Vagina (tissue), 2 donors: ENCODE results near the gene FOXC2. TPM values are rescaled to one million over a fixed set of nuclear protein-coding genes. Genes with fewer than 3 reads are reported as not detected.

Experiments
- DNase-seq, 2 donors: peaks; one replicate each; pipeline ENCODE4 v3.0.0-alpha.2; 2017; ENCODE audit errors: extremely low spot score in 2 of 2
- H3K27ac ChIP-seq: fragments of 200-600 bp; sonication (generic); one replicate; pipeline ENCODE4 v1.5.1; 2019
- H3K27me3 ChIP-seq: fragments of 200-600 bp; sonication (generic); one replicate; pipeline ENCODE4 v1.5.1; 2019
- H3K36me3 ChIP-seq, 2 donors: fragments of 200-600 bp; sonication (generic); one replicate each; pipeline ENCODE4 v1.5.1; 2017 to 2019
- H3K4me1 ChIP-seq: fragments of 200-600 bp; sonication (generic); one replicate; pipeline ENCODE4 v1.5.1; 2019
- H3K4me3 ChIP-seq, 2 donors: fragments of 200-600 bp; sonication (generic); 1 replicate in 1 of 2; 2 replicates in 1 of 2; pipeline ENCODE4 v1.5.1; 2016 to 2019
- H3K9me3 ChIP-seq: fragments of 200-600 bp; sonication (generic); one replicate; pipeline ENCODE4 v1.5.1; 2019
- POLR2A ChIP-seq, 2 donors: fragments of 450-650 bp; IDR thresholded peaks; one replicate each; pipeline ENCODE4 v1.6.1; 2017; ENCODE audit warnings: antibody characterized with exemption in 2 of 2, mild to moderate bottlenecking in 2 of 2, moderate library complexity in 2 of 2
- POLR2AphosphoS5 ChIP-seq, 2 donors: sonication (generic); formaldehyde crosslinking; IDR thresholded peaks; one replicate each; pipeline ENCODE4 v1.9.0; 2017; ENCODE audit warnings: antibody characterized with exemption in 2 of 2, mild to moderate bottlenecking in 2 of 2, low read depth in 1 of 2; ENCODE audit not compliant: insufficient read depth in 1 of 2
- intact Hi-C: fragments of 100-400 bp; cut with DNase I; formaldehyde crosslinking; loops from one replicate; pipeline ENCODE4 v1.15.1; 2023
- total RNA-seq: library from RNA; depleted of rRNA; stranded (reverse); fragments of >200 nt; gene quantifications from one replicate; pipeline ENCODE4 v1.2.3, GENCODE V29; 2016
- TF ChIP-seq, protein P1 (sequence below), 3 experiments: fragments of 450-650 bp in 2 of 3; fragments of 200-600 bp in 1 of 3; sonication (generic) in 1 of 3; IDR thresholded peaks; one replicate each; pipeline ENCODE4 v1.5.1; 2017 to 2019; ENCODE audit warnings: antibody characterized with exemption in 3 of 3, mild to moderate bottlenecking in 2 of 3, moderate library complexity in 2 of 3

Gene FOXC2
- 2.7 TPM for total RNA-seq

DNA sequence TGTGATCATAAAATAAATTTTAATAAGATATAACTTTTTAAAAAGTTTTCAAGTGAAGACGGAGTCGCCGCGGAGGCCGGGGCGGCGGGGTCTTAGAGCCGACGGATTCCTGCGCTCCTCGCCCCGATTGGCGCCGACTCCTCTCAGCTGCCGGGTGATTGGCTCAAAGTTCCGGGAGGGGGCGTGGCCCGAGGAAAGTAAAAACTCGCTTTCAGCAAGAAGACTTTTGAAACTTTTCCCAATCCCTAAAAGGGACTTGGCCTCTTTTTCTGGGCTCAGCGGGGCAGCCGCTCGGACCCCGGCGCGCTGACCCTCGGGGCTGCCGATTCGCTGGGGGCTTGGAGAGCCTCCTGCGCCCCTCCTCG lies at the start of gene FOXC2:
Gene FOXC2 (plus strand): TSS at position 229 of the 365 bp plus-strand sequence. CDS start 507 bp downstream, outside the sequence.
- no peaks in the 10 kb centered on the region for H3K36me3 ChIP-seq
- no peaks in the 10 kb centered on the region for H3K9me3 ChIP-seq
- intact Hi-C loops = loop anchor here (5.0 kb wide), 2 partner anchors 116 to 486 kb away; no protein-coding TSS in a partner anchor
- no peak for DNase-seq
- H3K4me3 ChIP-seq = peak within 1 kb of the TSS; percentile 37 to 42
- peaks cover 3% of the 10 kb centered on the region for H3K27me3 ChIP-seq
- H3K27ac ChIP-seq = peak within 1 kb of the TSS; percentile 47
- TF ChIP-seq POLR2A (IDR thresholded peaks at IDR 0.05) = no peak
- no peak for TF ChIP-seq POLR2AphosphoS5 (IDR thresholded peaks at IDR 0.05; ENCODE audit: insufficient read depth in 1 of 2, low read depth in 1 of 2)
- TF ChIP-seq, protein P1, sequence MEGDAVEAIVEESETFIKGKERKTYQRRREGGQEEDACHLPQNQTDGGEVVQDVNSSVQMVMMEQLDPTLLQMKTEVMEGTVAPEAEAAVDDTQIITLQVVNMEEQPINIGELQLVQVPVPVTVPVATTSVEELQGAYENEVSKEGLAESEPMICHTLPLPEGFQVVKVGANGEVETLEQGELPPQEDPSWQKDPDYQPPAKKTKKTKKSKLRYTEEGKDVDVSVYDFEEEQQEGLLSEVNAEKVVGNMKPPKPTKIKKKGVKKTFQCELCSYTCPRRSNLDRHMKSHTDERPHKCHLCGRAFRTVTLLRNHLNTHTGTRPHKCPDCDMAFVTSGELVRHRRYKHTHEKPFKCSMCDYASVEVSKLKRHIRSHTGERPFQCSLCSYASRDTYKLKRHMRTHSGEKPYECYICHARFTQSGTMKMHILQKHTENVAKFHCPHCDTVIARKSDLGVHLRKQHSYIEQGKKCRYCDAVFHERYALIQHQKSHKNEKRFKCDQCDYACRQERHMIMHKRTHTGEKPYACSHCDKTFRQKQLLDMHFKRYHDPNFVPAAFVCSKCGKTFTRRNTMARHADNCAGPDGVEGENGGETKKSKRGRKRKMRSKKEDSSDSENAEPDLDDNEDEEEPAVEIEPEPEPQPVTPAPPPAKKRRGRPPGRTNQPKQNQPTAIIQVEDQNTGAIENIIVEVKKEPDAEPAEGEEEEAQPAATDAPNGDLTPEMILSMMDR (IDR thresholded peaks at IDR 0.05) = no peak
- peaks cover 17% of the 10 kb centered on the region for H3K4me1 ChIP-seq

DNA sequence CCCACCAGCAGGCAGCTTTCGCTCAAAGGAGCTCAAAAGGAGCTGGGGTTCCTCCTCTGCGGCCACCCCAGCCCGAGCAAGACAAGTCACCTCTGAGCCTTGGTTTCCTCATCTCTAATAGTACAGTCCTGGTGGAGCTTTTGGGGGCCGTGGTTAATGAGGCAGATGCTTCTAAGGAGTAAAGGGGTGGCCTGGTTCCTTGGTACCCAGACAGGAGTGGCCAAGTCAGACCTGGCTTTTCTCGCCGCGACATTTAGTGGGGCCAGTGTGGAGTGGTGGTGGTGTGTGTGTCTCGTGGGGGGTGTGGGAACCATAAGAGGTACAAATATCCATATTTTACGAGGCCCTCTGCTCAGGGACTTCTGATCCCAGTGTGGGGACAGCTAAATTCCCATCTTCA lies 49.6 kb upstream of the FOXC2 start:
- intact Hi-C loops = no loop called here
- Histone ChIP-seq H3K4me1 (peaks cover 44% of the 10 kb centered on the region), H3K27ac (peak overlapping the region; percentile 57), H3K27me3 (no peaks in the 10 kb centered on the region), H3K36me3 (peaks cover 0 to 7% of the 10 kb centered on the region in 2 donors), H3K9me3 (no peaks in the 10 kb centered on the region), H3K4me3 (no peak overlapping the region)
- DNase-seq = no peak
- TF ChIP-seq, protein P1 (IDR thresholded peaks at IDR 0.05) = no peak
- no peak for TF ChIP-seq POLR2A (IDR thresholded peaks at IDR 0.05)
- no peak for TF ChIP-seq POLR2AphosphoS5 (IDR thresholded peaks at IDR 0.05; ENCODE audit: insufficient read depth in 1 of 2, low read depth in 1 of 2)

DNA sequence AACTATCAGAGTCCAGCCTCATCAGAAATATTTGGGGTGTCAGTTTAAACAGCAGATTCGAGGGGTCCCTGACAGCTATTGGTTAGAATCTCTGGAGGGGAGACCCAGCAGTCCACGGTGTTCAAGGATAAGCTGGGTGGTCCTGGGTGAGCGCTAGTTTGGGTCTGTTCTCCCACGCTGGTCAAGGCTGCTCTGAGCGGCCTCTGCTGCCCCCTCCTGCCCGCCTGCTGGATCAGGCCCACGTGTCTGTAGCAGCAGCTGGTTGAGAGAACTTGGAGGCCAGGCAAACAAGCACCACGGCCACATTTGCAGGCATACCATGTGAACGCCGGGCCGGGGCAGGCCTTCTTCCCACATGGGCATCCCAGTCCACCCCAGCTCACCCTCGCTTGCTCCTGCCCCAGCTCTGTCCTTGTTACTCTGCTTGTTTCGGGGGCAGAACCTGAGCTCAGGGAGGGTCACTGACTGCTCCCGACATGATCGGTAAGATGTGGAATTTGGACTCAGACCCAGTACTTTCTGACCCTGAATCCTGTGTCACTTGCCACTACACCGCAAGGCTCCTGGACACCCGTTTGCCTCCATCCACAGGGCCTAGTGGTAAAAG lies 48.9 kb upstream of the FOXC2 start:
- no peak for DNase-seq
- Histone ChIP-seq H3K4me1 (peaks cover 40% of the 10 kb centered on the region), H3K4me3 (no peak overlapping the region), H3K9me3 (no peaks in the 10 kb centered on the region), H3K27me3 (no peaks in the 10 kb centered on the region), H3K27ac (peak overlapping the region; percentile 57), H3K36me3 (peaks cover 0 to 7% of the 10 kb centered on the region in 2 donors)
- TF ChIP-seq, protein P1 (IDR thresholded peaks at IDR 0.05) = peak in 2 of 3 experiments; percentile 83 to 87
- TF ChIP-seq POLR2AphosphoS5 (IDR thresholded peaks at IDR 0.05; ENCODE audit: insufficient read depth in 1 of 2, low read depth in 1 of 2) = peak in 1 of 2 donors; percentile 33
- no peak for TF ChIP-seq POLR2A (IDR thresholded peaks at IDR 0.05)
- intact Hi-C loops = loop anchor here (2.0 kb wide), 1 partner anchor 445 kb away; no protein-coding TSS in a partner anchor

DNA sequence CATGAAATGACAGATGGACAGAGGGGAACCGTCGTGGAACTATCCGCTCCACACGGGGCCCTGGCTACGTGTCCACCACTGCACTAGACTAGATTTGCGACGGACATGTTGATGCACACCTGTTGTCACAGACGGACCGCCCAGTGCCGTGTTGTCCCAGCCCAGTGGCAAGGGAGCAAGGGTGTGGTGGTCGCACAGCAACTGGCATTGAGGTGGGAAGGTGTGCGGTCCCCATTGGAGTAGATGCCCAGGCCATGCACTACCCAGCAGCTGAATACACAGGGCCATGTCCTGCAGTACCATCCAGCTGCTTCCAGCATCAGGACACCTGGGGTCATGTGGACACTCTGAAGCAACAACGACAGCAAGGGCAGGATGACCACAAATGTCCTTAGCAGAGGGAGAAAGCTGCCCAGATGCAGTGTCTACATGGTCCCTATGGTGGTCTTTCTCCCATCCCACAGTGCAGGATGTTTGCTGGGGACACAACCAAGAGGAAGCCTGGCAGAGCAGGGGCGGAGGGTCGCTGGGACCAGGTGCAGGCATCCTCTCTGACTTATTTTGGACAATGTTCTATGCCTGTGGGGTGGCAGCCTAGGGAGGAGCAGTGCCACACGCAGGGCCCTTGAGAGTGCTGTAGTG lies 47.5 kb upstream of the FOXC2 start:
- H3K4me3 ChIP-seq = no peak overlapping the region
- intact Hi-C loops = loop anchor here (2.0 kb wide), 1 partner anchor 446 kb away; no protein-coding TSS in a partner anchor

DNA sequence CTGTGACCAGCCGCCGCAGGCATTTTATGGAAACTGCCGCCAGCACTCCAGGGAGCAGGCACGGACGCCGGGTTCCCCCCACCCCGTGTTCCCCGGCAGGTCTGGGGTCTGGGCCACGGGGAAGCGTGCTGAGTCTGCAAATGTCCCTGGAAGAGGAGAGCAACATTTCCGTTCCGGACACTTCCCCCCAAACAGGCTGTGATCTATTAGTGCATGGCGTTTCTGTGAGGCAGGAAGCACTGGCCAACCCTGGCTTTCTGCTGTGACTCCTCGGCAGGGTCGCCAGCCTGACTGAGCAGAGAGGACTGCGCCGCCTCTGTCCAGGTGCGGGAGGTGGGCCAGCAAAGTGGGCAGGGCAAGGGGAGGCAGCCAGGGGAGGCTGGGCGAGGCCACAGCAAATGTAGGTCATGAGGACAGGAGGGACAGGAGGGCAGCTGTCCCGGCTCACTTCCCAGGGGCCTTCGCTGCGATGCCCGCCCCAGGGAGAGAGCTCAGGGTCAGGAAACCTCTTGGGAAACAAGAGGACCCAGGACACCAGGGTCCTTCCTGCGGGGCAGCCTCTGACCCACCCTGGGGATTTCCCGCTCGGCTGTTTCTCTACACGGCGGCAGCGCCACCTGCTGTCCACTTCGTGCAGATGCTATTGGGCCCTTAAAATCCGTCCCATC lies 46.8 kb upstream of the FOXC2 start:
- H3K4me1 ChIP-seq = peaks cover 29% of the 10 kb centered on the region
- no peaks in the 10 kb centered on the region for H3K9me3 ChIP-seq
- H3K27me3 ChIP-seq = no peaks in the 10 kb centered on the region
- no peak for DNase-seq
- no peaks in the 10 kb centered on the region for H3K36me3 ChIP-seq
- no peak overlapping the region for H3K27ac ChIP-seq
- intact Hi-C loops = loop anchor here (2.0 to 10.0 kb wide), 3 partner anchors 245 to 695 kb away; no protein-coding TSS in a partner anchor
- no peak overlapping the region for H3K4me3 ChIP-seq
- TF ChIP-seq POLR2AphosphoS5 (IDR thresholded peaks at IDR 0.05; ENCODE audit: insufficient read depth in 1 of 2, low read depth in 1 of 2) (peak in 1 of 2 donors; percentile 49), POLR2A (IDR thresholded peaks at IDR 0.05) (no peak)
- TF ChIP-seq, protein P1 (IDR thresholded peaks at IDR 0.05) = peak; percentile 81 to 90 (median 89)

More for the DNA sequence above, 47.5 kb upstream of the FOXC2 start:
- no peaks in the 10 kb centered on the region for H3K9me3 ChIP-seq
- peaks cover 29% of the 10 kb centered on the region for H3K4me1 ChIP-seq
- H3K36me3 ChIP-seq = no peaks in the 10 kb centered on the region
- H3K27me3 ChIP-seq = no peaks in the 10 kb centered on the region
- DNase-seq = no peak
- no peak overlapping the region for H3K27ac ChIP-seq
- no peak for TF ChIP-seq POLR2AphosphoS5 (IDR thresholded peaks at IDR 0.05; ENCODE audit: insufficient read depth in 1 of 2, low read depth in 1 of 2)
- TF ChIP-seq POLR2A (IDR thresholded peaks at IDR 0.05) = no peak
